ENCODE measurements around the gene SDR39U1. TPM values are rescaled to one million over a fixed set of nuclear protein-coding genes. Genes with fewer than 3 reads are reported as not detected.

SDR39U1 gene, protein sequence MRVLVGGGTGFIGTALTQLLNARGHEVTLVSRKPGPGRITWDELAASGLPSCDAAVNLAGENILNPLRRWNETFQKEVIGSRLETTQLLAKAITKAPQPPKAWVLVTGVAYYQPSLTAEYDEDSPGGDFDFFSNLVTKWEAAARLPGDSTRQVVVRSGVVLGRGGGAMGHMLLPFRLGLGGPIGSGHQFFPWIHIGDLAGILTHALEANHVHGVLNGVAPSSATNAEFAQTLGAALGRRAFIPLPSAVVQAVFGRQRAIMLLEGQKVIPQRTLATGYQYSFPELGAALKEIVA
- 100 and 109 TPM in 2 replicates for polyA plus RNA-seq

GRCh38 chr14:24442240-24443052 is at the start of gene SDR39U1:
Gene SDR39U1 (minus strand): TSS chr14:24442776. CDS start chr14:24442769, 7 bp downstream.

GRCh38 chr14:24429395-24430142 is 13.0 kb downstream of the SDR39U1 start, which contains the start of the genes CBLN3 and KHNYN:
Gene CBLN3 (minus strand): TSS chr14:24429668. CDS start chr14:24429054, 614 bp downstream.
Gene KHNYN (plus strand): TSS chr14:24429954. CDS start chr14:24430731, 777 bp downstream.

DNA sequence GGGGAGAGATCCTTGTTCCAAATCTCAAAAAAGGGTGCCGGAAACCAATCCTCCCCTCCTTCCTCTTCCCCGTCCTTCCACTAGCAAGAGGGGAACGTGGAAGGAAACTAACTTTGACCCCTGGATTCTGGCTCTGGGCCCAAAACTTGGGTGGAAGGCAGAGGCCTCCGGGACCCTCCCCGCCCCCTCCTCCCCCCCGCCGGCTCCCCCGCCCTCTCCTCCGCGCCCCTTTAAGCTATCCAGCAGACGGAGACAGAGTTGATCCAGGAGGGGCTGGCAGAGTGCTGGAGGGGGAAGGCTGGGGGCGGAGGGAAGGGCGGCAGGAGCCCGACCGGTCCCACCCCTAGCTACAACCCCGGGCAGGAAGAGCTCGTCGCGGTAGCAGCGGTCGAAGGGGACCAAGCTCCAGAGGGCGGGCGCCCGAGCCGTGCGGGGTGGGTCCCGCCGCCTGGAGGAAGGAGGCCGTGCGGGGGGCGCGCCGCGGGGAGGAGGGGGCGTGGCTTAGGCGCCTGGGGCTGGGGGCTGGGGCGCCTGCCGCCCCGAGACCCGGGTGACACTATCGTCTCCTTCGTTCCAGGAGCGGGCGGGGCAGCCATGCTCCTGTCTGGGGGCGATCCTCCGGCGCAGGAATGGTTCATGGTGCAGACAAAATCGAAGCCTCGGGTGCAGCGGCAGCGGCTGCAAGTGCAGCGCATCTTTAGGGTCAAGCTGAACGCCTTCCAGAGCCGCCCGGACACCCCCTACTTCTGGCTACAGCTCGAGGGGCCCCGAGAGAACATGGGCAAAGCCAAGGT is 43.7 kb downstream of the SDR39U1 start, which contains the start of gene NYNRIN:
Gene NYNRIN (plus strand): TSS at position 351 of the 794 bp plus-strand sequence. CDS start 244 bp downstream, at position 595.

Other genes with a start within 250 kb of the SDR39U1 start
- gene TM9SF1, start 247.3 kb downstream of the SDR39U1 start, polyA plus RNA-seq = 16.9 and 18.7 TPM in 2 replicates
- gene TSSK4, start 237.1 kb downstream of the SDR39U1 start, polyA plus RNA-seq = not detected in 2 replicates
- gene CHMP4A, start 229.3 kb downstream of the SDR39U1 start, polyA plus RNA-seq = 36.2 and 56.5 TPM in 2 replicates
- gene MDP1, start 226.7 kb downstream of the SDR39U1 start, polyA plus RNA-seq = 35.8 and 55.7 TPM in 2 replicates
- gene NEDD8, start 210.4 kb downstream of the SDR39U1 start, polyA plus RNA-seq = 1,309 and 1,370 TPM in 2 replicates
- 57.3 and 98.9 TPM in 2 replicates for gene GMPR2, start 209.8 kb downstream of the SDR39U1 start, polyA plus RNA-seq
- 21.3 and 23.5 TPM in 2 replicates for gene TINF2, start 200.2 kb downstream of the SDR39U1 start, polyA plus RNA-seq
- gene TGM1, start 179.6 kb downstream of the SDR39U1 start, polyA plus RNA-seq = not detected in 2 replicates
- gene RABGGTA, start 171.2 kb downstream of the SDR39U1 start, polyA plus RNA-seq = 13.6 and 17.3 TPM in 2 replicates
- 7.7 and 15.5 TPM in 2 replicates for gene DHRS1, start 143.0 kb downstream of the SDR39U1 start, polyA plus RNA-seq
- 3.4 and 5.3 TPM in 2 replicates for gene NOP9, start 142.9 kb downstream of the SDR39U1 start, polyA plus RNA-seq
- gene CIDEB, start 134.8 kb downstream of the SDR39U1 start, polyA plus RNA-seq = 3.6 TPM in 1 of 2 replicates, not detected in the other
- gene LTB4R2, start 132.6 kb downstream of the SDR39U1 start, polyA plus RNA-seq = 0.86 TPM in 1 of 2 replicates, not detected in the other
- 0.79 and 1.8 TPM in 2 replicates for gene LTB4R, start 131.3 kb downstream of the SDR39U1 start, polyA plus RNA-seq
- gene ADCY4, start 107.7 kb downstream of the SDR39U1 start, polyA plus RNA-seq = 0.99 TPM in 1 of 2 replicates, not detected in the other
- not detected in 2 replicates for gene RIPK3, start 102.8 kb downstream of the SDR39U1 start, polyA plus RNA-seq
- 0.81 and 6.9 TPM in 2 replicates for gene NFATC4, start 74.6 kb downstream of the SDR39U1 start, polyA plus RNA-seq
- 0.05 and 0.87 TPM in 2 replicates for gene NYNRIN, start 43.8 kb downstream of the SDR39U1 start, polyA plus RNA-seq
- 2.9 and 5.2 TPM in 2 replicates for gene CBLN3, start 13.1 kb downstream of the SDR39U1 start, polyA plus RNA-seq
- gene KHNYN, start 12.8 kb downstream of the SDR39U1 start, polyA plus RNA-seq = 0.28 and 0.52 TPM in 2 replicates
- gene CMA1, start 65.5 kb upstream of the SDR39U1 start, polyA plus RNA-seq = not detected in 2 replicates
- not detected in 2 replicates for gene CTSG, start 133.5 kb upstream of the SDR39U1 start, polyA plus RNA-seq
- gene GZMH, start 166.9 kb upstream of the SDR39U1 start, polyA plus RNA-seq = not detected in 2 replicates
- not detected in 2 replicates for gene GZMB, start 191.4 kb upstream of the SDR39U1 start, polyA plus RNA-seq